ENCODE results near the gene PDE4D. TPM values are rescaled to one million over a fixed set of nuclear protein-coding genes. Genes with fewer than 3 reads are reported as not detected.

PDE4D gene
- total RNA-seq, 1 donor from 2014 or later: 14.2 TPM

DNA sequence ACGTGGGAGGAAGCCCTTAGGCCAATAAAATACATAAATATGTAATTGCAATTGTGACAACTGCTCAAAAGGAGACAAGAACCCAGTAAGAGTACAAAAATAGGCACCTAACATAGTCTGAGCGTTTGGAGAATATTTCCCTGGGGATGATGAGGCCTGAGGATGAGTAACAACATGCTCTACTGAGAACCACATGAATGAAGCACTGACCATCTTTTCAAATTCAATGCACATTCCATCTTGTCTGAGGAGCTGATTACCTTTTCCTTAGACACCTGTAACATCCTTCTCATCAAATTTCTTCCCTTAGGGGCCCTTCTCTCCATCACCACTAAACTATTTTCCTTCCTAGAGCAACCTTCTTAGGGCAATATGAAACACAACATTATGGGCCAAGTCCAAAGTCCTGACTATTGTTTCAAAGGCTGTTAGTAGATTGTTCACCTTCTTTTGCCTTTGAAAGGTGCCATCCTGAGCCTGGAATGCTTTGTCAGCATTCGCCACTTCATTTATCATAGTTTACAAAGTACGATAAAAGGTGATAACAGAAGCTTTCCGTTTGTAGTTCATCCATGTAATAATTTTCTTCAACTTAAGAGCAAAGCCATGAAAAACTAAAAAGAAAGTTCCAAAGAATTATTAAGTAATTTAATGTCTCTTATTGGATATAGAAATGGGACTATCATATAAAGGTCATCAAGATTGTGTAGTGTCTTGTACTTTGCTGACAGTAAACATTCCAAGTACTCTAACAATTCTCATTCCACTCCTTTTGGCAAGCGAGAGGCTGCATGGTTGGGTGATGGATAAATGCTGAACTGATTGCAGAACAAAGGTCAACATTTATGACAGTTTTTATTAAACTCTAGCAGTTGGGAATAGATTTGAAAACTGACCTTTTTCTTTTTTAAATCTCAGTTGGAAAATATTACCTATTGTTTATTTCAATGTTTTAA, 471.3 kb downstream of the PDE4D start:
- no peak for FAIRE-seq

DNA sequence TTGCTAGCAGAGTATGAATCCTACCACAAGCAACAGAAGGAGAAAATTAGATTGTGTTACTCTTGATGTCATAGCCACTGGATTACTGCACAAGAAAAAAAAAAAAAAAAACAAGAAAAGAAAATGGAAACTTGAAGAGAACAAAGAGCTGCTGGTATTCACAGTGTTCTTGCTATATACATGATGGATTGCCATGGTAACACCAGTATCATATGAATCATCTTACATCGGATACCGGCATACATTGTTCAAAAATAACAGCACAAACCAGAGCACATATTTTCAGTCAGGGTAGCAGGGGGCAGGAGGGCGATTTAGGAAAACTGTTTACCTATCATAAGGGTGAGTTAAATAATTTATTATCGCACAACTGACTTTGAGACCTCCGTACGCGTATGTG, 472.9 kb downstream of the PDE4D start:
- FAIRE-seq (no peak), DNase-seq (ENCODE audit: low read depth) (no peak)
- Histone ChIP-seq H3K9ac (ENCODE audit: low read length) (no peak overlapping the region), H2AFZ (ENCODE audit: low read depth, low read length) (no peak overlapping the region), H3K9me3 (ENCODE audit: insufficient read depth, low read depth, low read length) (no peaks in the 10 kb centered on the region), H3K4me3 (ENCODE audit: insufficient read depth, low read depth, low read length) (no peak overlapping the region), H3K27me3 (ENCODE audit: insufficient read depth, low read length) (no peaks in the 10 kb centered on the region), H4K20me1 (ENCODE audit: insufficient read depth, low read length) (no peaks in the 10 kb centered on the region), H3K4me2 (ENCODE audit: low read length) (no peak overlapping the region), H3K36me3 (ENCODE audit: insufficient read depth, low read length) (no peaks in the 10 kb centered on the region), H3K79me2 (ENCODE audit: insufficient read depth, low read length) (no peaks in the 10 kb centered on the region), H3K4me1 (ENCODE audit: insufficient read depth, low read length) (no peaks in the 10 kb centered on the region), H3K27ac (ENCODE audit: low read depth, low read length) (no peak overlapping the region)
- Mint-ChIP-seq H3K4me1 (ENCODE audit: low read depth, unreplicated experiment) (peaks cover 5% of the 10 kb centered on the region), H3K36me3 (ENCODE audit: low read depth, unreplicated experiment) (no peaks in the 10 kb centered on the region), H3K4me3 (ENCODE audit: unreplicated experiment) (no peak overlapping the region), H3K27ac (ENCODE audit: unreplicated experiment) (no peak overlapping the region), H3K9me3 (ENCODE audit: unreplicated experiment) (peaks cover 2% of the 10 kb centered on the region), H3K27me3 (ENCODE audit: low read depth, unreplicated experiment) (no peaks in the 10 kb centered on the region)
- no peak for TF ChIP-seq EZH2 (IDR thresholded peaks at IDR 0.05; ENCODE audit: insufficient read depth, low read length)
- TF ChIP-seq, protein P1, sequence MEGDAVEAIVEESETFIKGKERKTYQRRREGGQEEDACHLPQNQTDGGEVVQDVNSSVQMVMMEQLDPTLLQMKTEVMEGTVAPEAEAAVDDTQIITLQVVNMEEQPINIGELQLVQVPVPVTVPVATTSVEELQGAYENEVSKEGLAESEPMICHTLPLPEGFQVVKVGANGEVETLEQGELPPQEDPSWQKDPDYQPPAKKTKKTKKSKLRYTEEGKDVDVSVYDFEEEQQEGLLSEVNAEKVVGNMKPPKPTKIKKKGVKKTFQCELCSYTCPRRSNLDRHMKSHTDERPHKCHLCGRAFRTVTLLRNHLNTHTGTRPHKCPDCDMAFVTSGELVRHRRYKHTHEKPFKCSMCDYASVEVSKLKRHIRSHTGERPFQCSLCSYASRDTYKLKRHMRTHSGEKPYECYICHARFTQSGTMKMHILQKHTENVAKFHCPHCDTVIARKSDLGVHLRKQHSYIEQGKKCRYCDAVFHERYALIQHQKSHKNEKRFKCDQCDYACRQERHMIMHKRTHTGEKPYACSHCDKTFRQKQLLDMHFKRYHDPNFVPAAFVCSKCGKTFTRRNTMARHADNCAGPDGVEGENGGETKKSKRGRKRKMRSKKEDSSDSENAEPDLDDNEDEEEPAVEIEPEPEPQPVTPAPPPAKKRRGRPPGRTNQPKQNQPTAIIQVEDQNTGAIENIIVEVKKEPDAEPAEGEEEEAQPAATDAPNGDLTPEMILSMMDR (IDR thresholded peaks at IDR 0.05; ENCODE audit: insufficient read depth, low read depth, low read length): no peak

More for the DNA sequence above, 471.3 kb downstream of the PDE4D start:
- TF ChIP-seq EZH2 (IDR thresholded peaks at IDR 0.05; ENCODE audit: insufficient read depth, low read length): no peak
- TF ChIP-seq, protein P1 (IDR thresholded peaks at IDR 0.05; ENCODE audit: insufficient read depth, low read depth, low read length): no peak
- Mint-ChIP-seq H3K27me3 (ENCODE audit: low read depth, unreplicated experiment) (no peaks in the 10 kb centered on the region), H3K4me3 (ENCODE audit: unreplicated experiment) (no peak overlapping the region), H3K4me1 (ENCODE audit: low read depth, unreplicated experiment) (peaks cover 5% of the 10 kb centered on the region), H3K27ac (ENCODE audit: unreplicated experiment) (no peak overlapping the region), H3K36me3 (ENCODE audit: low read depth, unreplicated experiment) (no peaks in the 10 kb centered on the region), H3K9me3 (ENCODE audit: unreplicated experiment) (peaks cover 2% of the 10 kb centered on the region)
- Histone ChIP-seq H3K9me3 (ENCODE audit: insufficient read depth, low read depth, low read length) (no peaks in the 10 kb centered on the region), H3K27ac (ENCODE audit: low read depth, low read length) (no peak overlapping the region), H3K36me3 (ENCODE audit: insufficient read depth, low read length) (no peaks in the 10 kb centered on the region), H3K4me2 (ENCODE audit: low read length) (no peak overlapping the region), H3K27me3 (ENCODE audit: insufficient read depth, low read length) (no peaks in the 10 kb centered on the region), H4K20me1 (ENCODE audit: insufficient read depth, low read length) (no peaks in the 10 kb centered on the region), H2AFZ (ENCODE audit: low read depth, low read length) (no peak overlapping the region), H3K4me1 (ENCODE audit: insufficient read depth, low read length) (no peaks in the 10 kb centered on the region), H3K9ac (ENCODE audit: low read length) (no peak overlapping the region), H3K79me2 (ENCODE audit: insufficient read depth, low read length) (no peaks in the 10 kb centered on the region), H3K4me3 (ENCODE audit: insufficient read depth, low read depth, low read length) (no peak overlapping the region)
- DNase-seq (ENCODE audit: low read depth): no peak

- H3K9me3 Mint-ChIP-seq (ENCODE audit: unreplicated experiment): no peaks in the 10 kb centered on the region
- no peak for TF ChIP-seq EZH2 (IDR thresholded peaks at IDR 0.05; ENCODE audit: insufficient read depth, low read length)
- TF ChIP-seq, protein P1 (IDR thresholded peaks at IDR 0.05; ENCODE audit: insufficient read depth, low read depth, low read length): no peak
- no peak overlapping the region for H3K4me3 Mint-ChIP-seq (ENCODE audit: unreplicated experiment)
- FAIRE-seq (no peak), DNase-seq (ENCODE audit: low read depth) (no peak)
- no peaks in the 10 kb centered on the region for H3K36me3 Mint-ChIP-seq (ENCODE audit: low read depth, unreplicated experiment)
- no peaks in the 10 kb centered on the region for H4K20me1 ChIP-seq (ENCODE audit: insufficient read depth, low read length)
- H3K27ac ChIP-seq (ENCODE audit: low read depth, low read length): no peak overlapping the region
- H3K27ac Mint-ChIP-seq (ENCODE audit: unreplicated experiment): no peak overlapping the region
- H3K4me1 Mint-ChIP-seq (ENCODE audit: low read depth, unreplicated experiment): peaks cover 5% of the 10 kb centered on the region
- no peaks in the 10 kb centered on the region for H3K27me3 Mint-ChIP-seq (ENCODE audit: low read depth, unreplicated experiment)
- H3K36me3 ChIP-seq (ENCODE audit: insufficient read depth, low read length): no peaks in the 10 kb centered on the region
- H2AFZ ChIP-seq (ENCODE audit: low read depth, low read length): no peak overlapping the region
- H3K27me3 ChIP-seq (ENCODE audit: insufficient read depth, low read length): no peaks in the 10 kb centered on the region
- no peaks in the 10 kb centered on the region for H3K4me1 ChIP-seq (ENCODE audit: insufficient read depth, low read length)
- no peaks in the 10 kb centered on the region for H3K79me2 ChIP-seq (ENCODE audit: insufficient read depth, low read length)
- H3K9me3 ChIP-seq (ENCODE audit: insufficient read depth, low read depth, low read length): no peaks in the 10 kb centered on the region
- H3K4me2 ChIP-seq (ENCODE audit: low read length): no peak overlapping the region
- H3K9ac ChIP-seq (ENCODE audit: low read length): no peak overlapping the region
- H3K4me3 ChIP-seq (ENCODE audit: insufficient read depth, low read depth, low read length): no peak overlapping the region
These were observed 474.7 kb downstream of the PDE4D start for GRCh38 chr5:59418808-59419207.

All from astrocyte (in vitro differentiated cells and primary cell).